ENCODE data around the gene NUMA1. TPM values are rescaled to one million over a fixed set of nuclear protein-coding genes. Genes with fewer than 3 reads are reported as not detected.

The NUMA1 gene
- total and polyA plus RNA-seq, 2 experiments from 2014 or later = 33.2 to 104 TPM

DNA sequence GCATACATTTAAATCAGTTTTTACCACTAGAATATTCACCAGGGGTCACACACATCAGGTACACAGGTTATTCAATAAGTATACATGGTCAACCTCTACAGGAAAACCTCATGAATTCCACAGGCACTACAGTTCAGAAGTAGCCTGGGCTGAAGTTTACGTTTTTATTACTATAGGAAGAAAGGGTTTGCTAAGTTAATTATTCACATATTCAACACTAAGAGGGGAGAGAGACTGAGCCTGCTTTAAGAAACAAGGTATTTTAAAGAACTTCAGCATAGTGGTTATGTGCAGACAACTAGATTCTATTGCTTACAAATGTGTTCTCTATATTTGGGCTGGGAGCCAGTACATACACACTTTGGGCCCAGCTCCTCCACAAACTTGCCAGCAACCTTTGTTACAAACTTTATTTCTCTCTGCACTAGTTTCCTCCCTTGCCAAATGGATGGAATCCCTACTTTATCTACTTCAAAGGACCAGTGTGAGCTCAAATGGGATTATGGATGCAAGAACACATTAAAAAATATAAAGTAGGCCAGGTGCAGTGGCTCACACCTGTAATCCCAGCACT is 49.8 kb downstream of the NUMA1 start (continued):
- TF ChIP-seq, protein P1, sequence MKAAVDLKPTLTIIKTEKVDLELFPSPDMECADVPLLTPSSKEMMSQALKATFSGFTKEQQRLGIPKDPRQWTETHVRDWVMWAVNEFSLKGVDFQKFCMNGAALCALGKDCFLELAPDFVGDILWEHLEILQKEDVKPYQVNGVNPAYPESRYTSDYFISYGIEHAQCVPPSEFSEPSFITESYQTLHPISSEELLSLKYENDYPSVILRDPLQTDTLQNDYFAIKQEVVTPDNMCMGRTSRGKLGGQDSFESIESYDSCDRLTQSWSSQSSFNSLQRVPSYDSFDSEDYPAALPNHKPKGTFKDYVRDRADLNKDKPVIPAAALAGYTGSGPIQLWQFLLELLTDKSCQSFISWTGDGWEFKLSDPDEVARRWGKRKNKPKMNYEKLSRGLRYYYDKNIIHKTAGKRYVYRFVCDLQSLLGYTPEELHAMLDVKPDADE (IDR thresholded peaks at IDR 0.05) = no peak
- TF ChIP-seq JUNB (IDR thresholded peaks at IDR 0.05; ENCODE audit: unreplicated experiment) = no peak

DNA sequence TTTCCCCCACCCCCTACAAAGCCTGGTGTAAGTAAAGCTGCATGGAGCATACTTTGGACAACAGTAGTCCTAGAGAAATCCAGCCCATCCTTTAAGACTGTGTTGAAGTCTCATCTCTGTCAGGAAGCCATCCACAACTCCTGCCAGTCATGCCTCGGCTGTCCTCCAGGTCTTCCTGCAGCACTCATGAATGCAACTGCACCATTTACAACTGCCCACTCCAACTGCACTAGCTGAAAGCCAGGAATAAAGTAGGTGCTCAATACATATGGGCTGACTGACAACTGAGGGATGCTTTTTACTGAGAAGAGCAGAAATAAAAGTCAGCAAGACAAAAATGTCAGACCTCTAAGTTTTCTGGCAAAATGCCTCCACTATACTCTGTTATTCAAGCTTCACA is 54.3 kb downstream of the NUMA1 start:
- Histone ChIP-seq H3K9me2 (ENCODE audit: insufficient read depth) (no peaks in the 10 kb centered on the region), H3K4me2 (no peak overlapping the region), H3K79me2 (replicated peaks; ENCODE audit: insufficient read depth) (peaks cover 9% of the 10 kb centered on the region; the same call in 1 of the 2 replicates), H2AFZ (no peak overlapping the region), H3F3A (replicated peaks; ENCODE audit: low read depth) (peaks cover 4% of the 10 kb centered on the region; the same call in 1 of the 2 replicates), H3K36me3 (ENCODE audit: insufficient read depth) (peaks cover 28% of the 10 kb centered on the region), H3K27ac (ENCODE audit: low read depth) (0 out of 2 replicates have a peak overlapping the region, but pooled peaks have one; percentile 47), H4K20me1 (replicated peaks; ENCODE audit: insufficient read depth) (peaks cover 18% of the 10 kb centered on the region), H3K27me3 (ENCODE audit: insufficient read depth) (no peaks in the 10 kb centered on the region), H3K4me1 (ENCODE audit: insufficient read depth) (no peaks in the 10 kb centered on the region), H3K4me3 (no peak overlapping the region)
- TF ChIP-seq STAT1 (IDR thresholded peaks at IDR 0.05; ENCODE audit: unreplicated experiment) (no peak), POLR2AphosphoS5 (IDR thresholded peaks at IDR 0.05; ENCODE audit: low read depth) (no peak), JUNB (IDR thresholded peaks at IDR 0.05; ENCODE audit: unreplicated experiment) (no peak), EZH2 (IDR thresholded peaks at IDR 0.05; ENCODE audit: low read depth, unreplicated experiment) (no peak), NANOG (IDR thresholded peaks at IDR 0.05; ENCODE audit: borderline replicate concordance) (no peak), CREB1 (CRISPR knock-in tag; IDR thresholded peaks at IDR 0.05; ENCODE audit: low read depth) (no peak), ZNF114 (CRISPR knock-in tag; IDR thresholded peaks at IDR 0.05) (no peak), EZH2phosphoT487 (IDR thresholded peaks at IDR 0.05; ENCODE audit: unreplicated experiment) (no peak)
- Mint-ChIP-seq H3K27me3 (ENCODE audit: insufficient read depth, low read depth, poor library complexity) (peaks cover 5% of the 10 kb centered on the region), H3K4me3 (no peak overlapping the region), H3K27ac (peak overlapping the region; percentile 81; the same call in 1 of the 2 replicates), H3K36me3 (ENCODE audit: low read depth) (peaks cover 47% of the 10 kb centered on the region), H3K4me1 (peaks cover 4% of the 10 kb centered on the region), H3K9me3 (no peaks in the 10 kb centered on the region)
- ATAC-seq (no peak), DNase-seq (ENCODE audit: low spot score) (no peak)

DNA sequence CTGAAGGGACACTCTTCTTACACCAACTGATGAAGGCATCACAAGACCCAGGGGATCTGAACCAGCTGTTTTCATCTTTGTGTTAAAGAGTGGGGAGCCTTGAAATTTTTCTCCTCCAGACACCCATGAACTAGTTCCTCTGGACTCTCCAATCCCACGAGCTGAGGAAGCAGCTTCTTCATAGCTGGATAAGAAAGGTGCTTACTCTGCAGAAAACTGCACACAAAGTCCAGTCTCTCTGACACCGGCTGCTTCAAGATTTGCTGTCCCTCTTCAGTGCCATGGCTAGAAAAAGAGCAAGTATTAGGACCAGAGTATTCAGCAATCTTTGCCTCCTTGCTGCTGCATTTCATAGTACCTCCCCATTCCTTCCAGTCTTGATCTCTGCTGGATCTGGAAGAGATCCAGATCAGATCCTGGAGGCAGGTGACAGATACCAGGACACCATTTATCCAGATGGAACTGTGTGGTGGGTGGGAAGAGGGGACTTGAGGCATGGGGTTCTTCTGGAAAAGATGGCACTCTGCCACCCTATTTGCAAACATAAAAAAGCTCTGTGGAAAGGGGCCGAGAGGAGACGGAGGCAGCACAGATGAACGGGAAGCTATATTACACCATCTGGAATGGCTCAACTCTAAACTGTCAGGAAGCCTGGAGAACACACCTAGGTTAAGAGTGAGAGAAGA is 56.1 kb downstream of the NUMA1 start:
- peaks cover 4% of the 10 kb centered on the region for H3K4me1 Mint-ChIP-seq
- Histone ChIP-seq H4K20me1 (replicated peaks; ENCODE audit: insufficient read depth) (peaks cover 11% of the 10 kb centered on the region), H3K4me1 (ENCODE audit: insufficient read depth) (no peaks in the 10 kb centered on the region), H3K27ac (ENCODE audit: low read depth) (no peak overlapping the region), H3K9me2 (ENCODE audit: insufficient read depth) (no peaks in the 10 kb centered on the region), H3K4me3 (no peak overlapping the region), H3K4me2 (no peak overlapping the region), H3K79me2 (replicated peaks; ENCODE audit: insufficient read depth) (no peaks in the 10 kb centered on the region), H2AFZ (no peak overlapping the region), H3F3A (replicated peaks; ENCODE audit: low read depth) (peaks cover 4% of the 10 kb centered on the region; the same call in 1 of the 2 replicates), H3K36me3 (ENCODE audit: insufficient read depth) (peaks cover 37% of the 10 kb centered on the region), H3K27me3 (ENCODE audit: insufficient read depth) (no peaks in the 10 kb centered on the region)
- H3K36me3 Mint-ChIP-seq (ENCODE audit: low read depth) = peaks cover 63% of the 10 kb centered on the region
- peaks cover 6% of the 10 kb centered on the region for H3K27me3 Mint-ChIP-seq (ENCODE audit: insufficient read depth, low read depth, poor library complexity)
- no peaks in the 10 kb centered on the region for H3K9me3 Mint-ChIP-seq
- ATAC-seq = no peak
- no peak for DNase-seq (ENCODE audit: low spot score)
- H3K4me3 Mint-ChIP-seq = no peak overlapping the region
- H3K27ac Mint-ChIP-seq = no peak overlapping the region
- TF ChIP-seq ZNF114 (CRISPR knock-in tag; IDR thresholded peaks at IDR 0.05) = no peak
- no peak for TF ChIP-seq CREB1 (CRISPR knock-in tag; IDR thresholded peaks at IDR 0.05; ENCODE audit: low read depth)
- TF ChIP-seq ZNF331 (CRISPR knock-in tag; IDR thresholded peaks at IDR 0.05; ENCODE audit: low read depth) = no peak
- no peak for TF ChIP-seq NANOG (IDR thresholded peaks at IDR 0.05; ENCODE audit: borderline replicate concordance)
- TF ChIP-seq JUNB (IDR thresholded peaks at IDR 0.05; ENCODE audit: unreplicated experiment) = no peak
- no peak for TF ChIP-seq STAT1 (IDR thresholded peaks at IDR 0.05; ENCODE audit: unreplicated experiment)
- TF ChIP-seq, protein P2, sequence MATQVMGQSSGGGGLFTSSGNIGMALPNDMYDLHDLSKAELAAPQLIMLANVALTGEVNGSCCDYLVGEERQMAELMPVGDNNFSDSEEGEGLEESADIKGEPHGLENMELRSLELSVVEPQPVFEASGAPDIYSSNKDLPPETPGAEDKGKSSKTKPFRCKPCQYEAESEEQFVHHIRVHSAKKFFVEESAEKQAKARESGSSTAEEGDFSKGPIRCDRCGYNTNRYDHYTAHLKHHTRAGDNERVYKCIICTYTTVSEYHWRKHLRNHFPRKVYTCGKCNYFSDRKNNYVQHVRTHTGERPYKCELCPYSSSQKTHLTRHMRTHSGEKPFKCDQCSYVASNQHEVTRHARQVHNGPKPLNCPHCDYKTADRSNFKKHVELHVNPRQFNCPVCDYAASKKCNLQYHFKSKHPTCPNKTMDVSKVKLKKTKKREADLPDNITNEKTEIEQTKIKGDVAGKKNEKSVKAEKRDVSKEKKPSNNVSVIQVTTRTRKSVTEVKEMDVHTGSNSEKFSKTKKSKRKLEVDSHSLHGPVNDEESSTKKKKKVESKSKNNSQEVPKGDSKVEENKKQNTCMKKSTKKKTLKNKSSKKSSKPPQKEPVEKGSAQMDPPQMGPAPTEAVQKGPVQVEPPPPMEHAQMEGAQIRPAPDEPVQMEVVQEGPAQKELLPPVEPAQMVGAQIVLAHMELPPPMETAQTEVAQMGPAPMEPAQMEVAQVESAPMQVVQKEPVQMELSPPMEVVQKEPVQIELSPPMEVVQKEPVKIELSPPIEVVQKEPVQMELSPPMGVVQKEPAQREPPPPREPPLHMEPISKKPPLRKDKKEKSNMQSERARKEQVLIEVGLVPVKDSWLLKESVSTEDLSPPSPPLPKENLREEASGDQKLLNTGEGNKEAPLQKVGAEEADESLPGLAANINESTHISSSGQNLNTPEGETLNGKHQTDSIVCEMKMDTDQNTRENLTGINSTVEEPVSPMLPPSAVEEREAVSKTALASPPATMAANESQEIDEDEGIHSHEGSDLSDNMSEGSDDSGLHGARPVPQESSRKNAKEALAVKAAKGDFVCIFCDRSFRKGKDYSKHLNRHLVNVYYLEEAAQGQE (IDR thresholded peaks at IDR 0.05; ENCODE audit: unreplicated experiment) = no peak
- TF ChIP-seq EZH2 (IDR thresholded peaks at IDR 0.05; ENCODE audit: low read depth, unreplicated experiment) = no peak
- TF ChIP-seq, protein P1 (IDR thresholded peaks at IDR 0.05) = no peak
- TF ChIP-seq EZH2phosphoT487 (IDR thresholded peaks at IDR 0.05; ENCODE audit: unreplicated experiment) = no peak
- TF ChIP-seq, protein P3, sequence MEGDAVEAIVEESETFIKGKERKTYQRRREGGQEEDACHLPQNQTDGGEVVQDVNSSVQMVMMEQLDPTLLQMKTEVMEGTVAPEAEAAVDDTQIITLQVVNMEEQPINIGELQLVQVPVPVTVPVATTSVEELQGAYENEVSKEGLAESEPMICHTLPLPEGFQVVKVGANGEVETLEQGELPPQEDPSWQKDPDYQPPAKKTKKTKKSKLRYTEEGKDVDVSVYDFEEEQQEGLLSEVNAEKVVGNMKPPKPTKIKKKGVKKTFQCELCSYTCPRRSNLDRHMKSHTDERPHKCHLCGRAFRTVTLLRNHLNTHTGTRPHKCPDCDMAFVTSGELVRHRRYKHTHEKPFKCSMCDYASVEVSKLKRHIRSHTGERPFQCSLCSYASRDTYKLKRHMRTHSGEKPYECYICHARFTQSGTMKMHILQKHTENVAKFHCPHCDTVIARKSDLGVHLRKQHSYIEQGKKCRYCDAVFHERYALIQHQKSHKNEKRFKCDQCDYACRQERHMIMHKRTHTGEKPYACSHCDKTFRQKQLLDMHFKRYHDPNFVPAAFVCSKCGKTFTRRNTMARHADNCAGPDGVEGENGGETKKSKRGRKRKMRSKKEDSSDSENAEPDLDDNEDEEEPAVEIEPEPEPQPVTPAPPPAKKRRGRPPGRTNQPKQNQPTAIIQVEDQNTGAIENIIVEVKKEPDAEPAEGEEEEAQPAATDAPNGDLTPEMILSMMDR (conservative IDR thresholded peaks at IDR 0.05; ENCODE audit: low read depth in 2 of 2) = no peak
